HEK293 (cell line): ENCODE data around the gene CCDC179.

Source experiments
- CTCF ChIP-seq: fragments of 450-650 bp; formaldehyde crosslinking; IDR thresholded peaks from 2 replicates; pipeline ENCODE4 v1.5.1; 2016; ENCODE audit warnings: missing biosample characterization, missing genetic modification characterization
- ZNF24 ChIP-seq: fragments of 450-650 bp; formaldehyde crosslinking; IDR thresholded peaks from 2 replicates; pipeline ENCODE4 v1.5.1; 2016; ENCODE audit warnings: missing biosample characterization, missing genetic modification characterization
- ZNF274 ChIP-seq, 2 experiments: fragments of 200-500 bp in 1 of 2; fragments of 450-650 bp in 1 of 2; sonication (Bioruptor generic) in 1 of 2; formaldehyde crosslinking in 1 of 2; IDR thresholded peaks; 2 replicates each; pipeline versions ENCODE4 v1.5.1 to v1.6.1; 2014 to 2016; ENCODE audit warnings: borderline replicate concordance in 1 of 2, inconsistent platforms in 1 of 2, low read length in 1 of 2, missing biosample characterization in 1 of 2, missing genetic modification characterization in 1 of 2
- ZNF341 ChIP-seq: fragments of 450-650 bp; formaldehyde crosslinking; IDR thresholded peaks from 2 replicates; pipeline ENCODE4; 2016; ENCODE audit warnings: low read depth, missing biosample characterization, missing genetic modification characterization
- ZNF398 ChIP-seq: fragments of 450-650 bp; formaldehyde crosslinking; IDR thresholded peaks from 2 replicates; pipeline ENCODE4 v1.5.1; 2017; ENCODE audit warnings: missing biosample characterization, missing genetic modification characterization
- ZNF639 ChIP-seq: fragments of 450-650 bp; formaldehyde crosslinking; IDR thresholded peaks from 2 replicates; pipeline ENCODE4 v1.5.1; 2016; ENCODE audit warnings: missing biosample characterization, missing genetic modification characterization
- ZNF664 ChIP-seq: fragments of 450-650 bp; formaldehyde crosslinking; IDR thresholded peaks from 2 replicates; pipeline ENCODE4 v1.5.1; 2016; ENCODE audit warnings: missing biosample characterization, missing genetic modification characterization
- ZNF792 ChIP-seq: fragments of 450-650 bp; formaldehyde crosslinking; IDR thresholded peaks from 2 replicates; pipeline ENCODE4 v1.5.1; 2016; ENCODE audit warnings: missing biosample characterization, missing genetic modification characterization

- TF ChIP-seq ZNF24 (tag by site-specific recombination) (no peak), ZNF341 (tag by site-specific recombination) (no peak), ZNF792 (tag by site-specific recombination) (no peak), ZNF274 (IDR thresholded peaks at IDR 0.05; ENCODE audit: low read length) (no peak), ZNF274 (tag by site-specific recombination; IDR thresholded peaks at IDR 0.05; ENCODE audit: borderline replicate concordance) (no peak), ZNF664 (tag by site-specific recombination) (no peak), CTCF (tag by site-specific recombination) (no peak), ZNF639 (tag by site-specific recombination) (no peak), ZNF398 (tag by site-specific recombination) (no peak)
These were observed 38.1 kb downstream of the CCDC179 start for GRCh38 chr11:22822203-22822602.
